Prostate gland (tissue), 2 donors: Measurements from ENCODE around the gene OPN1MW. TPM values are rescaled to one million over a fixed set of nuclear protein-coding genes. Genes with fewer than 3 reads are reported as not detected.
"Not testable (repeated sequence)": the region's sequence is repeated elsewhere in the genome, so short reads cannot be mapped to it uniquely, and the experiment has no call there.

Experiments
- DNase-seq: peaks from one replicate; pipeline ENCODE4 v3.0.0-alpha.2; 2019; ENCODE audit warnings: low spot score
- H3K27ac ChIP-seq, 2 donors: fragments of 200-600 bp; sonication (generic); 2 replicates each; pipeline ENCODE4 v1.5.1; 2017 to 2019
- H3K27me3 ChIP-seq: fragments of 200-600 bp; sonication (generic); replicated peaks from 2 replicates; pipeline ENCODE4 v1.5.1; 2019; ENCODE audit not compliant: insufficient read depth
- H3K36me3 ChIP-seq, 2 donors: fragments of 200-600 bp; sonication (generic); 1 replicate in 1 of 2; 2 replicates in 1 of 2; pipeline versions ENCODE4 v1.5.1 to v1.8.1; 2017 to 2019
- H3K4me1 ChIP-seq: fragments of 200-600 bp; sonication (generic); replicated peaks from 2 replicates; pipeline ENCODE4 v1.5.1; 2019
- H3K4me3 ChIP-seq, 2 donors: fragments of 200-600 bp; sonication (generic); 2 replicates each; pipeline ENCODE4 v1.5.1; 2017 to 2019
- H3K9me3 ChIP-seq: fragments of 200-600 bp; sonication (generic); 2 replicates; pipeline ENCODE4 v1.5.1; 2017
- POLR2A ChIP-seq: fragments of 450-650 bp; IDR thresholded peaks from one replicate; pipeline ENCODE4 v1.6.1; 2016; ENCODE audit warnings: antibody characterized with exemption, mild to moderate bottlenecking
- POLR2AphosphoS5 ChIP-seq: sonication (generic); formaldehyde crosslinking; IDR thresholded peaks from one replicate; pipeline ENCODE4 v1.6.1; 2017; ENCODE audit warnings: antibody characterized with exemption
- WGBS: methylation state at CpG from one replicate; pipeline ENCODE4 v1.1.5; 2018; 5-methylcytosine and 5-hydroxymethylcytosine counted together
- intact Hi-C: fragments of 100-400 bp; cut with DNase I; formaldehyde crosslinking; loops from one replicate; pipeline ENCODE4 v1.14.2; 2022
- total RNA-seq, 2 donors: library from RNA; depleted of rRNA; stranded (reverse); fragments of >200 nt; gene quantifications; one replicate each; pipeline ENCODE4 v1.1.0, GENCODE V29; 2016
- TF ChIP-seq, protein P1 (sequence below), 4 experiments: fragments of 200-600 bp in 2 of 4; fragments of 450-650 bp in 2 of 4; sonication (generic) in 2 of 4; IDR thresholded peaks; 1 replicate in 3 of 4; 2 replicates in 1 of 4; pipeline ENCODE4 v1.5.1; 2016 to 2019; ENCODE audit warnings: antibody characterized with exemption in 4 of 4, mild to moderate bottlenecking in 2 of 4, moderate library complexity in 2 of 4

Gene OPN1MW
- not detected for total RNA-seq

DNA sequence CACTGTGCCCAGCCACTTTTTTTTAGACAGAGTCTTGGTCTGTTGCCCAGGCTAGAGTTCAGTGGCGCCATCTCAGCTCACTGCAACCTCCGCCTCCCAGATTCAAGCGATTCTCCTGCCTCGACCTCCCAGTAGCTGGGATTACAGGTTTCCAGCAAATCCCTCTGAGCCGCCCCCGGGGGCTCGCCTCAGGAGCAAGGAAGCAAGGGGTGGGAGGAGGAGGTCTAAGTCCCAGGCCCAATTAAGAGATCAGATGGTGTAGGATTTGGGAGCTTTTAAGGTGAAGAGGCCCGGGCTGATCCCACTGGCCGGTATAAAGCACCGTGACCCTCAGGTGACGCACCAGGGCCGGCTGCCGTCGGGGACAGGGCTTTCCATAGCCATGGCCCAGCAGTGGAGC, at the start of gene OPN1MW:
Gene OPN1MW, plus strand, starts transcription at position 301 of the 400 bp plus-strand sequence. Its CDS starts 82 bp downstream, at position 383.
- H3K36me3 ChIP-seq, H3K4me3 ChIP-seq, H3K27ac ChIP-seq, H3K4me1 ChIP-seq, H3K9me3 ChIP-seq, intact Hi-C loops, DNase-seq, H3K27me3 ChIP-seq: not testable (repeated sequence)
- WGBS, result no CpG with 5 or more reads among the region's 14 CpGs

DNA sequence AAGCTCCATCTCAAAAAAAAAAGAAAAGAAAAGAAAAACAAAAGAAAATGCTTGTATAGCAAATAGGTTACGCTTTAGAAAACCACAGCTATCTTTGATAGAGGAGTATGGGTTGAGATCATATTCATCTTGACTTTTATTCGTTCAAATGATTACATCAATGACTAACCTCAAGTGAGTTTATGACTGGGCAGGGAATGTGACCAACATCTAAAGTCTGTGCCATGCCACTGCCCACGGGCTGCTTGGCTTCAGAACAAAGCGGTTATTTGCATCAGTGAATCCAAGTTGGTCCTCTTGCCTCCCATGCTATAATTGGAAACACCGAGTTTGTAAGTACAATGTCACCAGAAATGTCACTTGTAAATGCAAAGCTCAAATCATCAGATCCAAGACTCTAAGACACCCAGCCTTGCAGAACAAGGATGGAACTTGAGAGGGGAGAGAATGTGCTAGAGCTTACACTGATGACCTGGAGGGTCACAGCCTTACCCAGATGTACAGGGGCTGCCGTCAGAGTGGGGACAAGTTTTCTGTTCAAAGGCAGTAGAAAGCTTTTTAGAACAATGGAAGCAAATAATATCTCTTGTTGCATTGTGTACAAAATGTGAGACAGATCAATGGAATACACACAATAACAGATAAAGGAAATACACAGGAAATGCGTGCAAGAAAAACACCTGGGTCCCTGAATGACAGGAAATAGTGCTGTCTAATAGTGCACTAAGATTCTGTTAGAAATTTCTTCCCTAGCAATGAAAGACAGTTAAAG, 46.8 kb upstream of the OPN1MW start:
- 72% methylated on average over 7 of the region's 7 CpGs for WGBS
- Histone ChIP-seq H3K36me3 (no peaks in the 10 kb centered on the region), H3K4me1 (no peaks in the 10 kb centered on the region), H3K27me3 (no peaks in the 10 kb centered on the region), H3K4me3 (no peak overlapping the region), H3K9me3 (no peaks in the 10 kb centered on the region), H3K27ac (no peak overlapping the region)
- intact Hi-C loops, result no loop called here
- no peak for DNase-seq
- TF ChIP-seq POLR2AphosphoS5 (no peak), POLR2A (no peak)
- TF ChIP-seq, protein P1, sequence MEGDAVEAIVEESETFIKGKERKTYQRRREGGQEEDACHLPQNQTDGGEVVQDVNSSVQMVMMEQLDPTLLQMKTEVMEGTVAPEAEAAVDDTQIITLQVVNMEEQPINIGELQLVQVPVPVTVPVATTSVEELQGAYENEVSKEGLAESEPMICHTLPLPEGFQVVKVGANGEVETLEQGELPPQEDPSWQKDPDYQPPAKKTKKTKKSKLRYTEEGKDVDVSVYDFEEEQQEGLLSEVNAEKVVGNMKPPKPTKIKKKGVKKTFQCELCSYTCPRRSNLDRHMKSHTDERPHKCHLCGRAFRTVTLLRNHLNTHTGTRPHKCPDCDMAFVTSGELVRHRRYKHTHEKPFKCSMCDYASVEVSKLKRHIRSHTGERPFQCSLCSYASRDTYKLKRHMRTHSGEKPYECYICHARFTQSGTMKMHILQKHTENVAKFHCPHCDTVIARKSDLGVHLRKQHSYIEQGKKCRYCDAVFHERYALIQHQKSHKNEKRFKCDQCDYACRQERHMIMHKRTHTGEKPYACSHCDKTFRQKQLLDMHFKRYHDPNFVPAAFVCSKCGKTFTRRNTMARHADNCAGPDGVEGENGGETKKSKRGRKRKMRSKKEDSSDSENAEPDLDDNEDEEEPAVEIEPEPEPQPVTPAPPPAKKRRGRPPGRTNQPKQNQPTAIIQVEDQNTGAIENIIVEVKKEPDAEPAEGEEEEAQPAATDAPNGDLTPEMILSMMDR (IDR thresholded peaks at IDR 0.05), result no peak

DNA sequence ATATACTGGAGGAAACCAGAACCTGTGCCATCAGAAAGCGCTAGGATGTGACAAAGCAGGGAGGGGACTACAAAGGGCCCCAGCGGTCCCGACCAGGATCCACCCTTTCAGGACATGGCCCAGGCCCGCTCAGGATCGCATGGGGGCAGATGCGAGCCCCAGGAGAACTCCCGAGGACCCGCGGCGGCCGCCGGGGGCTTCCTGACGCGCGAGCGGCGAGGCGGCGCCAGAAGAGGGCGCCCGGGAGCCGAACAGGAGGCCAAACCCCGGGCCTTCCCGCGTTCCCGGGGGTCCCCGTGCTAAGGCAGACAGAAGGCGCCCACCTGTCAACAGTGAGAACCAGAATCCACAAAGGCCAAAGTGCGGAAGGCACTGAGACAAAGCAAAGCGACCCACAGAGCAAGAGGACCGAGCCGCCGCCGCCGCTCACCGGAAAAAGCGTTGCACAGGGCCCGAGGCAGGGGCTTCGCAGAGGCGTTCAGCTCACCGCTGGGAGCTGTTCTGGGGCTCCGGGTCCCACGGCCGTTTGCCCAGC, 45.7 kb upstream of the OPN1MW start:
- Histone ChIP-seq H3K36me3 (no peaks in the 10 kb centered on the region), H3K27ac (no peak overlapping the region), H3K4me1 (no peaks in the 10 kb centered on the region), H3K4me3 (peak overlapping the region in 1 of 2 donors; percentile 11), H3K27me3 (no peaks in the 10 kb centered on the region), H3K9me3 (no peaks in the 10 kb centered on the region)
- WGBS, result 0% methylated on average over 7 of the region's 44 CpGs
- TF ChIP-seq POLR2AphosphoS5, result peak; percentile 18
- TF ChIP-seq POLR2A, result no peak
- TF ChIP-seq, protein P1 (IDR thresholded peaks at IDR 0.05), result peak; percentile 30 to 66 (median 58)
- DNase-seq, result peak; percentile 44
- intact Hi-C loops, result no loop called here

DNA sequence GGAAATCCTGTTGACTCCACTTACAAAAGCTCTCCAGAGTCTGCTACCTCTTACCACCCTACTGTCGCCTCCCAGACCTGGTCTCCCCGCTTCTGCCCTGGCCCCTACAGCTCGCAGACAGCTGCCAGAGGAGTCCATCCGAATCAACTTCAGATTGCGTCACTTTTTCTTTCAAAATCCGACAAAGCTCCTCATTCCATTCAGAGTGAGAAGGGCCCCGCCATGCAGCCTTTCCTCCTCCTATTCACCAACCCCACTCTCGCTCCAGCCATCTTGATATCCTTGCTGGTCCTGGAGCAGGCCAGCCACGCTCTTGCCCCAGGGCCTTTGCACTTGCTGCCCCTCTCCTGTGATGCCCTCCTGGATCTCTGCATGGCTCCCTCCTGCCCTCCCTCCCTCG, 43.5 kb upstream of the OPN1MW start:
- WGBS, result 94% methylated on average over 10 of the region's 10 CpGs
- no peaks in the 10 kb centered on the region for H3K4me1 ChIP-seq

DNA sequence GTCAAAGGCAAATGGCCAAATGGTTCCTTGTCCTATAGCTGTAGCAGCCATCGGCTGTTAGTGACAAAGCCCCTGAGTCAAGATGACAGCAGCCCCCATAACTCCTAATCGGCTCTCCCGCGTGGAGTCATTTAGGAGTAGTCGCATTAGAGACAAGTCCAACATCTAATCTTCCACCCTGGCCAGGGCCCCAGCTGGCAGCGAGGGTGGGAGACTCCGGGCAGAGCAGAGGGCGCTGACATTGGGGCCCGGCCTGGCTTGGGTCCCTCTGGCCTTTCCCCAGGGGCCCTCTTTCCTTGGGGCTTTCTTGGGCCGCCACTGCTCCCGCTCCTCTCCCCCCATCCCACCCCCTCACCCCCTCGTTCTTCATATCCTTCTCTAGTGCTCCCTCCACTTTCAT, 42.2 kb upstream of the OPN1MW start:
- Histone ChIP-seq H3K4me3 (no peak overlapping the region), H3K36me3 (no peaks in the 10 kb centered on the region), H3K27ac (no peak overlapping the region), H3K4me1 (no peaks in the 10 kb centered on the region), H3K9me3 (no peaks in the 10 kb centered on the region), H3K27me3 (no peaks in the 10 kb centered on the region)
- WGBS, result 92% methylated on average over 12 of the region's 12 CpGs
- intact Hi-C loops, result no loop called here
- no peak for DNase-seq
- no peak for TF ChIP-seq POLR2A
- TF ChIP-seq, protein P1 (IDR thresholded peaks at IDR 0.05), result no peak
- no peak for TF ChIP-seq POLR2AphosphoS5

More for the DNA sequence above, 43.5 kb upstream of the OPN1MW start:
- H3K36me3 ChIP-seq, result no peaks in the 10 kb centered on the region
- no peaks in the 10 kb centered on the region for H3K27me3 ChIP-seq
- H3K4me3 ChIP-seq, result no peak overlapping the region
- TF ChIP-seq POLR2A (no peak), POLR2AphosphoS5 (no peak)
- TF ChIP-seq, protein P1 (IDR thresholded peaks at IDR 0.05), result no peak
- no peak for DNase-seq
- no peak overlapping the region for H3K27ac ChIP-seq
- no peaks in the 10 kb centered on the region for H3K9me3 ChIP-seq
- intact Hi-C loops, result no loop called here
